Pancreas (tissue), 10 donors: ENCODE data around the gene GRID1. TPM values are rescaled to one million over a fixed set of nuclear protein-coding genes. Genes with fewer than 3 reads are reported as not detected.

Experiments
- ATAC-seq, 4 donors: fragments of 200-7000 bp; cut with Tn5 transposase; one replicate each; pipeline versions ENCODE4 v1.8.0 to v1.9.1; 2020; ENCODE audit warnings: mild to moderate bottlenecking in 4 of 4, moderate library complexity in 4 of 4
- DNase-seq, 6 donors: peaks; one replicate each; pipeline ENCODE4 v3.0.0-alpha.2; 2020
- FAIRE-seq: peaks from 2 replicates; lab custom pipeline; 2012; peaks lifted over from hg19 to GRCh38; lab: Jason Lieb, UNC
- H3K27ac ChIP-seq, 4 donors: fragments of 200-600 bp; sonication (generic); 1 replicate in 3 of 4; 2 replicates in 1 of 4; pipeline versions ENCODE4 v1.5.0 to v1.8.0; 2020
- H3K27me3 ChIP-seq, 4 donors: fragments of 200-600 bp; one replicate each; pipeline ENCODE4 v1.8.0; 2021
- H3K36me3 ChIP-seq, 3 donors: fragments of 200-600 bp; sonication (generic) in 1 of 3; one replicate each; pipeline versions ENCODE4 v1.5.0 to v1.8.0; 2020 to 2021
- H3K4me1 ChIP-seq, 3 donors: fragments of 200-600 bp; one replicate each; pipeline ENCODE4 v1.8.0; 2021
- H3K4me3 ChIP-seq, 4 donors: fragments of 200-600 bp; sonication (generic) in 2 of 4; one replicate each; pipeline versions ENCODE4 v1.5.0 to v1.8.0; 2020 to 2021
- H3K9me3 ChIP-seq, 4 donors: fragments of 200-600 bp; one replicate each; pipeline ENCODE4 v1.8.0; 2021
- CTCF ChIP-seq, 4 donors: fragments of 200-600 bp; sonication (generic) in 3 of 4; IDR thresholded peaks; one replicate each; pipeline versions ENCODE4 v1.5.0 to v1.8.0; 2021; ENCODE audit warnings: antibody characterized with exemption in 4 of 4
- WGBS, 2 donors: extraction: QIAGEN DNeasy Blood & Tissue Kit; methylation state at CpG; one replicate each; pipeline ENCODE4 v1.1.7; 2013; 5-methylcytosine and 5-hydroxymethylcytosine counted together
- intact Hi-C, 3 donors: fragments of 100-400 bp; cut with DNase I; formaldehyde crosslinking; loops; one replicate each; pipeline versions ENCODE4 v1.11.1 to v1.14.2; 2022
- polyA plus RNA-seq, 2 donors: library from polyadenylated mRNA; stranded (reverse); fragments of 200-250 nt; gene quantifications; one replicate each; pipeline ENCODE4 v1.2.3, GENCODE V29; 2013
- total RNA-seq, 6 donors: library from RNA; stranded (reverse); fragmentation: NEBNext Ultra II Directional in 4 of 6; extraction: Animal tissue kit (Norgen Biotek cat#: 25700) in 4 of 6; gene quantifications; one replicate each; pipeline versions ENCODE4 v1.2.1 to v1.2.4, GENCODE V29; 2021 to 2023
- donor health status: healthy with polysubstance abuse.
- donor health status: DM: no; HTN: no; CAD: no; lungs with moderate emphysema.
- donor health status: DM: no; HTN: no; CAD: no.
- donor health status: control.
- donor health status: control.
- donor health status: Bipolar disorder and iron deficiency.
- donor health status: DM: yes; HTN: yes; CAD: no.
- donor health status: DM: no; HTN: no; CAD: no.
- donor health status: DM: no; HTN: no; CAD: no.
- donor health status: DM: yes; HTN: yes; CAD: no.

The GRID1 gene
- total and polyA plus RNA-seq, 8 donors: 0.05 to 1.5 (median 0.91) TPM

GRCh38 chr10:86325158-86325557 lies 41.4 kb downstream of the GRID1 start:
- H3K27ac ChIP-seq: no peak overlapping the region
- no peak for DNase-seq
- no peak for ATAC-seq

GRCh38 chr10:86321568-86321967 lies 45.0 kb downstream of the GRID1 start:
- ATAC-seq (no peak), DNase-seq (no peak), FAIRE-seq (no peak)
- H3K27me3 ChIP-seq: no peaks in the 10 kb centered on the region
- TF ChIP-seq CTCF (IDR thresholded peaks at IDR 0.05): no peak
- WGBS, 2 donors: 73 to 76% methylated on average over 5 of the region's 5 CpGs
- H3K9me3 ChIP-seq: no peaks in the 10 kb centered on the region
- H3K4me1 ChIP-seq: no peaks in the 10 kb centered on the region
- H3K4me3 ChIP-seq: no peak overlapping the region
- no peaks in the 10 kb centered on the region for H3K36me3 ChIP-seq
- intact Hi-C loops: no loop called here
- H3K27ac ChIP-seq: no peak overlapping the region

More at GRCh38 chr10:86325158-86325557, 41.4 kb downstream of the GRID1 start:
- FAIRE-seq: no peak
- no peaks in the 10 kb centered on the region for H3K36me3 ChIP-seq
- TF ChIP-seq CTCF (IDR thresholded peaks at IDR 0.05): no peak
- H3K4me1 ChIP-seq: no peaks in the 10 kb centered on the region
- no peak overlapping the region for H3K4me3 ChIP-seq
- no peaks in the 10 kb centered on the region for H3K27me3 ChIP-seq
- intact Hi-C loops: no loop called here
- WGBS, 2 donors: 67 to 75% methylated on average over 5 of the region's 5 CpGs
- H3K9me3 ChIP-seq: no peaks in the 10 kb centered on the region

- no peak overlapping the region for H3K27ac ChIP-seq
- H3K36me3 ChIP-seq: no peaks in the 10 kb centered on the region
- DNase-seq (no peak), FAIRE-seq (no peak), ATAC-seq (no peak)
- no peak for TF ChIP-seq CTCF (IDR thresholded peaks at IDR 0.05)
- H3K4me3 ChIP-seq: no peak overlapping the region
- 50 to 65% methylated on average over 4 of the region's 4 CpGs for WGBS, 2 donors
- no peaks in the 10 kb centered on the region for H3K4me1 ChIP-seq
- no peaks in the 10 kb centered on the region for H3K9me3 ChIP-seq
- no peaks in the 10 kb centered on the region for H3K27me3 ChIP-seq
- intact Hi-C loops: no loop called here
Observed at GRCh38 chr10:86319676-86320075, 46.9 kb downstream of the GRID1 start.

- no peak for ATAC-seq
- no peaks in the 10 kb centered on the region for H3K27me3 ChIP-seq
- H3K4me3 ChIP-seq: no peak overlapping the region
- intact Hi-C loops: no loop called here
- H3K27ac ChIP-seq: no peak overlapping the region
- no peak for DNase-seq
- no peaks in the 10 kb centered on the region for H3K36me3 ChIP-seq
- no peaks in the 10 kb centered on the region for H3K9me3 ChIP-seq
- no peak for TF ChIP-seq CTCF (IDR thresholded peaks at IDR 0.05)
- no peaks in the 10 kb centered on the region for H3K4me1 ChIP-seq
- FAIRE-seq: no peak
- 83 to 94% methylated on average over 4 of the region's 4 CpGs for WGBS, 2 donors
Observed at GRCh38 chr10:86317949-86318725, 48.5 kb downstream of the GRID1 start.

GRCh38 chr10:86316990-86317389 lies 49.6 kb downstream of the GRID1 start:
- Histone ChIP-seq H3K4me1 (no peaks in the 10 kb centered on the region), H3K4me3 (no peak overlapping the region), H3K9me3 (no peaks in the 10 kb centered on the region), H3K27ac (no peak overlapping the region), H3K27me3 (no peaks in the 10 kb centered on the region), H3K36me3 (no peaks in the 10 kb centered on the region)
- intact Hi-C loops: no loop called here
- no peak for DNase-seq
- no peak for FAIRE-seq
- TF ChIP-seq CTCF (IDR thresholded peaks at IDR 0.05): no peak
- 60 to 73% methylated on average over 5 of the region's 5 CpGs for WGBS, 2 donors
- ATAC-seq: no peak
